Renal cortex interstitium (tissue), 11 donors: ENCODE data around the gene SLC25A10. TPM values are rescaled to one million over a fixed set of nuclear protein-coding genes. Genes with fewer than 3 reads are reported as not detected.

Experiments used
- DNase-seq, 11 donors: peaks; one replicate each; pipeline ENCODE4 v3.0.0-alpha.2; 2013; ENCODE audit warnings: low read depth in 9 of 11, low spot score in 4 of 11; ENCODE audit errors: extremely low read depth in 1 of 11
- polyA plus RNA-seq, 3 donors: library from polyadenylated mRNA; unstranded; fragments of 120-200 nt; gene quantifications; one replicate each; pipeline ENCODE4 v1.2.1, GENCODE V29; 2013; ENCODE audit not compliant: insufficient read length in 3 of 3

SLC25A10 gene
- polyA plus RNA-seq, 3 donors, result 11.5 to 19.3 (median 18.9) TPM

DNA sequence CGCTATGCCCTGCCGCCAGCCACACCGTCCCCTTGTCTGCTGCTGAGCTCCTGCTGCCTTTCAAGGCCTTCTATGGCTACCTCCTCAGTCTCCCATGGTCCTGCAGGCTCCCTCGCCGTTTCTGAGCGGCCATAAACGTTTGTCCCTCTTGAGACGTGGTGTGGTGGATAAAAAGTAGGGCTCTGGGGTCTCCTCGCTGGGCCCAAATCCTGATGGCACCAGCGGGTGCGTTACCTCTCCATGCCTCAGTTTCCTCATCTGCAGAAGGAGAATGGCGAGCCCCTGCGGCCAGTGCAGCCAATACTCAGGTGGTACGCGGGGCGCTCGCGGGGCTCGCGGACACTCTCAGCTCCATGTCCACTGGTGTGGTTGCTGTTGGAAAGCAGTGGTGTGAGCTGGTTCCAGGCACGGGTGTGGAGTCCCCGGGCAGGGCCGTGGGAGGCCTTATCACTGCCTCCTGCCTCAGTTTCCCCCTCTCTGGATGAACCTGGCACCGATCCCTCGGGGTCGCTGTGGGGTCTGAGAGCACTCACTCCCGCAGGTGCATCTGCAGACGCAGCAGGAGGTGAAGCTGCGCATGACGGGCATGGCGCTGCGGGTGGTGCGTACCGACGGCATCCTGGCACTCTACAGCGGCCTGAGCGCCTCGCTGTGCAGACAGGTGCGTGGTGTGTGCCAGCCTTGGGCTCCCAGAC is 2.5 kb downstream of the SLC25A10 start:
- DNase-seq, result no peak

DNA sequence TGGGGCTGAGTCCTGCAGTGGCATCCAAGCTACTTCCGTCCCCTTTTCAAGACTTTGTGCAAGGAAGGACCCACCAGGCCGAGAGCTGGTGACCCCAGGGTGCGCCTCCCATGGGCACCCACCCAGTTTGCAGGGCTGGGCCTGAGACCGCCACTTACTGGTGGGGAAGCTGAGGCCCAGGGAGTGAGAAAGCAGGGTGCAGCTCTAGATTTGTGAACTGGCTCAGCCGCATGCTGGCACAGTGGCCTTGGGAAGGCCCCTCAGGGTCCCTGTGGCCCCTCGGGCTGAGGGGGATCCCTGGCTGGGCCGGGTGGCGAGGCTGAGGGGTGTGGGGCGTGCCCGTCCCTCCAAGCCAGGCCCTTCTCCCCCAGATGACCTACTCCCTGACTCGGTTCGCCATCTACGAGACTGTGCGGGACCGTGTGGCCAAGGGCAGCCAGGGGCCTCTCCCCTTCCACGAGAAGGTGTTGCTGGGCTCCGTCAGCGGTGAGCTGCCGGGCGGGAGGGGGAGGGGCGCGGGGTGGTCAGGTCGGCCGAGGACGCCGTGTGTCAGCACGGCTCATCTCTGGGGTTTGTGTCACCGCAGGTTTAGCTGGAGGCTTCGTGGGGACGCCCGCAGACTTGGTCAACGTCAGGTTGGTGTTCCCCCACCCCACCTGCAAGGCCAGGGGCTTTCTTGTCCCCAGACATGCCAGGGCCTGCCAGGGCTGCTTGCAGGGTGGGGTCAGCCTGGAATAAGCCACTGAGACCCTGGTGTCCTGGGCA is 3.2 kb downstream of the SLC25A10 start:
- no peak for DNase-seq

DNA sequence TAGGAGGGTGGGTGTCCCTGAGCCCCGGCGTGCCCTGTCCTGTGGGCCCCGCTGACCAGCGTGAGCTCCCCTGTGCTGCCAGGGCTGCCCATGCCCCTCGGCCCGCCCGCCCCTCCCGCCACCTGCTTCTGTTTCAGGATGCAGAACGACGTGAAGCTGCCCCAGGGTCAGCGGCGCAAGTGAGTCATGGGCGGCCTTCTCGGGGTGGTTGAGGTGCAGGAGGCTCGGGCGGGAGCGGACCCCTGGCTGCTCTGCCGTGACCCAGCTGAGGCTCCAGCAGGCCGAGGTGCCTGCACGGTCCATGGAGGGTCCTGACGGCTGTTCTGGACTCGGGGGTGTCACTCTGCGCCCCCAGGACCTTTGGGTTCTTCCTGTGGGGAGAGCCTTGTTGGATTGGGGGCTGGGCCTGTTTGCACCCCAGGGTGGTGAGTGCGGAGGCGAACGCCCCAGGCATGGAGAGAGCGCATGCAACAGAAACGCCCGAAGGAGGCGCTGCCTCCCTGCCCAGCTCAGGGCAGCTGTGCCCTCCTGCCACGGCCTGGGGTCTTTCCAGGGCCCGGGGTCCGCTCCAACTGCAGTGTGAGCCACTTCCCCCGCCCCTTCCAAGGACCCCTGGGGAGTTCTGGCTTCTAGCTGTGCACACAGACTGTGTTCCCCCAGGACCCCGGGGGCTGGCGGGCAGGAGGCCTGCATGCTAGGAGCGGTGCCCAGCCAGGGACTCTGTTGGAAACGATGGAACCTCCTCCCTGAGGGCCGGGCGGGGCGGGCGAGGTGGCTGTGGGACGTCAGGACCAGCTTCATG is 4.0 kb downstream of the SLC25A10 start:
- no peak for DNase-seq

DNA sequence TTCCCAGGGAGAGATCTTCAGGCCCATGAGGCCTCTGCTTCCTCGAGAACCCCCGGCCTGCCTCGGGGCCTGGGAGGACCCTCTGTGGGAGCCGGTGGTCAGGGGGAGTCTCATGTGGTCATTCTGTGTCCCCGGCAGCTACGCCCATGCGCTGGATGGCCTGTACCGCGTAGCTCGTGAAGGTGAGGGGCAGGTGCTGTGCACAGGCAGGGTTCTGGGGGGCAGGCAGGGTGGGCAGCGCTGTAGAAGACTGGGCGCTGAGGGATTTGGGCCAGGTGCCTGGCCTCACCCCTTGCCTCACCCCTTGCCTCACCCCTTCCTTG is 4.6 kb downstream of the SLC25A10 start:
- DNase-seq, result no peak

DNA sequence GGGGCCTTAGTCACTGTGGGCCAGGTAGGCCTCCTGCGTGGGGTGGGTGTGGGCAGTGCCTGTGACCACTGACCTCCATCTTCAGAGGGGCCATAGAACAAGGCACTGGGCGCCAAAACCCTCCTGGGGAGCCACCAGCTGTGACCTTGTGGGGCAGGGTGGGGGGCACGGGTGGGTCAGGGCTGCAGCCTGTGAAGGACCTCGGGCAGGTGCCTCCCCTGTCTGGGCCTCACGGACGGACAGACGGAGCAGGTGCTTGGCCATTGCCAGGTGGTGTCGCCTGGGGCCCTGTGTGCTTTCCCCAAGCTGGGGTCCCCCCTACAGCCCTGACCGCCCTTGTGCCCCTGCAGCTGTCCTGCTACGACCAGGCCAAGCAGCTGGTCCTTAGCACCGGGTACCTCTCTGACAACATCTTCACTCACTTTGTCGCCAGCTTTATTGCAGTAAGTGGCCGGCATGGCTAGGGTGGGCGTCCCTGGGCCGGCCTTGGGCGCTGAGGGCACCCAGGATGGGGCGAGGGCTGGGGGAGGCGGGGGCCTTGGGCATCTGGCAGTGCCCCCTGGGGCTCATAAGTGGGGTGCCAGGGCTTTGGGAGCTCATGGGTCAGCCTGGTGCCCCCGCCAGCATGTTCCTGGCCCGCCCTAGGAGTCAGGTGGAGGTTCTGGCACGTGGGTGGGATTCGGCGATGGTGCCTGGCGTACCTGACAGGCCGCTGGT is 5.1 kb downstream of the SLC25A10 start:
- no peak for DNase-seq

DNA sequence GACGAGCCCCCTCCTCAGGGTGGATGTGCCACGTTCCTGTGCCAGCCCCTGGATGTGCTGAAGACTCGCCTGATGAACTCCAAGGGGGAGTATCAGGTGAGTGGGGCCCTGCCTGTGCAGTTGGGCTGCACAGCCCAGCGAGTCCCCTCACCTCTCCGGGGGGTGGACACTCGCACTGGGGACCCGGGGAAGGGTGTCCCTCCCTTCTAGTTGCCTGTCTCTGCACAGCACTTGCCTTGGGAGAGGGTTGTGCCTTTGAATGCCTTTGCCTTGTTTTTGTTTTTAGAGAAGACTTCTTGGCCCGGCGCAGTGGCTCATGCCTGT is 5.6 kb downstream of the SLC25A10 start:
- no peak for DNase-seq

DNA sequence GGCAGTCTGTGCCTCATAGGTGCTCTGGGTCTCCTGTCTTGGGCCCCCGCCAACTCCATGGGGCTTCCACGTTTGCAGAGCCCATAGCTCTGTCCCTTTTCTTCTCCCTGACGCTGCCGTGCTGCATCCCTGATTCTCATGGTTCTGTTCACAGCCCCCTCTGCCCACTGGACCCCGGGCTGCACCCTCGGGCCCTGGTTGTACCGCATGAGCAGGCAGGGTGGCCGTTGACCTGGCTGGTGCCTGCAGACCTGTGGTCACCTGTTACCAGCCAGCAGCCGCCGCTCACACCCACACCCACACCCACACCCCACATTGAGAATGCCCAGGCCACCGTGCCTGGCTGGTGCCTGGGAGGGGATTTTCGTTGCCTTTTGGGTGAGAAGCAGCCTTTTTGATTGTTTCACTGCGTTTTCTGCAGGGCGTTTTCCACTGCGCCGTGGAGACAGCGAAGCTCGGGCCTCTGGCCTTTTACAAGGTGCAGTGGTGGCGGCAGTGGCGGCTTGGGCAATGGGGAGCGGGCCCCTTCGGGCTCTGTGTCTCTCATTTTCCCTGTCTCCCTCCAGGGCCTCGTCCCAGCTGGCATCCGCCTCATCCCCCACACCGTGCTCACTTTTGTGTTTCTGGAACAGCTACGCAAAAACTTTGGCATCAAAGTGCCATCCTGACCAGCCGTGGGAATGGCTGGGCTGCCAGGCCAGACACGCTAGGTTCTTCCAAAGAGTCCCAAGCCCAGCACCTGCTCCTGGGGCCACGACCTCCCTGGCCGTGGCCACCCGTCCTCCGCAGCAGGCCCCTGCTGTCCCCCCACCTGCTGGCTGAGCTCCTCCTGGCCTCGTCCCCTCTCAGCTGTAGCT is 7.6 kb downstream of the SLC25A10 start:
- DNase-seq, result no peak

DNA sequence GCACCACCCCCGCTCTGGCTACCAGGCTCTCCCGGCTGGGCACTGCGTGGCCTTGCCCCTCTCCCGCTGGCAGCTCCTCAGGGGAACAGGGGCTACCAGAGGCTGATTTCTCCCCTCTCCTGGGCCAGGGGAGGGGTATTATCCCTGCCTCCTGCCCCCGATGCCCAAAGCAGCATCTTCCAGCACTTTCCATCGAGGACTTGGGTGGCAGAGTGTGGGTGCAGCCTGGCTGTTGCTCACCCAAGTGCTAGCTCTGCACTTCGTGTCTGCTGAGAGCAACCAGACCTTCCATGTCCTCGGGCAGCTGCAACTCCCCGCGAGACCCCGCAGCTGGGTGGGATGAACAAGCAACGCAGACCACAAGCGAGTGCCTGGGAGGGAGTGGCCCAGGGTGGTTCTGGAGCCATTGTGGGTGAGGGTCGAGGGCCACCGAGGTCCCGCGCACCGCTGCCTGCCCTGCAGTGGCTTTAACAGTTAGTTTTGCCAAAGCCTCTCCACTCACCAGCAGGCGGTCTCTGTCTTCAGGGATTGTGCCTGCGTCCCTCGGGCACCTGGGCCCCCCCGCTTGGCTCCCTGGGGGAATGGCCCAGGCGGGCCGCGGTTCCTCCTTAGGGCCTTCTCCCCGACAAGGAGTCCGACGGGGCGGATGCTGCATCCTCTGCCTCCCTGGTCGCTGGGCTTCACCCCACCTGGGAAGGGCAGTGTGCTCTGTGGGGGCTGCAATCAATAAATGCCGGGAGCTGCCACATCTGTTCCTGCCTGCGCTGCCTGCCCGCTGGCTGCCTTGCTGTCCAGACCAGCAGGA is 8.4 kb downstream of the SLC25A10 start:
- no peak for DNase-seq

DNA sequence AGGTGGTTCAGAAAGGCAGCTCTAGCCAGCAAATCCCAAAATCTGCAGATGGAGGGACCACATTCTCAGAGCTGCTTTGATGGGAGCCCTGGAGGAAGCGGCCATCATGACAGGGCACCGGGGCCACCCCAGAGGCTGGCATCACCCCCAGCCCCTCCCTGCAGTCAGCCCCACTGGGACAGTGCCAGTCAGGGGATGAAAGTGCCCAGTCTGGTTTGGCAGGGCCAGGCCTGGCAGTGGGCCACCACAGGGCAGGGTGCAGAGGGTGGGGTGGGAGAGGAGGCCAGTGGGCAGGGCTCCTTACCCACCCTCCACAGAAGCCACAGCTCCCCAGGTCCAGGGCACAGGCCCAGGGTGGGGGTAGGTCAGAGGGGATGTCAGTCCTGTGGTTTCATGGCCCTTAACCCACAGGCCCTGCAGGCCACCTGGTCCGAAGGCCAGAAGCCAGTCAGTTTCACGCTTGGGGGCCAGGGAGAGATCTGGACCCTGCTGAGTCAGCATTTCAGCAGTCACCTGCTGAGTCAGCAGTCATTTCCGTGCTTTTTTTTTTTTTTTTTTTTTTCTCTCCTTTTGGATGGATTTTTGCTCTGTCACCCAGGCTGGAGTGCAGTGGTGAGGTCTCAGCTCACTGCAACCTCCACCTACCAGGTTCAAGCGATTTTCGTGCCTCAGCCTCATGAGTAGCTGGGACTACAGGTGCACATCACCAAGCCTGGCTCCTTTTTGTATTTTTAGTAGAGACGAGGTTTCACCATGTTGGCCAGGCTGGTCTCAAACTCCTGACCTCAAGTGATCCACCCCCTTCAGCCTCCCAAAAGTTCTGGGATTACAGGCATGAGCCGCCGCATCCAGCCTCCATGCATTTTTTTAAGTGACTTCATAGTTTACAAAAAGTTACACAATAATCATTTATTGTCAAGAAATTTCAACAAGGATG is 10.4 kb downstream of the SLC25A10 start:
- DNase-seq, result no peak

DNA sequence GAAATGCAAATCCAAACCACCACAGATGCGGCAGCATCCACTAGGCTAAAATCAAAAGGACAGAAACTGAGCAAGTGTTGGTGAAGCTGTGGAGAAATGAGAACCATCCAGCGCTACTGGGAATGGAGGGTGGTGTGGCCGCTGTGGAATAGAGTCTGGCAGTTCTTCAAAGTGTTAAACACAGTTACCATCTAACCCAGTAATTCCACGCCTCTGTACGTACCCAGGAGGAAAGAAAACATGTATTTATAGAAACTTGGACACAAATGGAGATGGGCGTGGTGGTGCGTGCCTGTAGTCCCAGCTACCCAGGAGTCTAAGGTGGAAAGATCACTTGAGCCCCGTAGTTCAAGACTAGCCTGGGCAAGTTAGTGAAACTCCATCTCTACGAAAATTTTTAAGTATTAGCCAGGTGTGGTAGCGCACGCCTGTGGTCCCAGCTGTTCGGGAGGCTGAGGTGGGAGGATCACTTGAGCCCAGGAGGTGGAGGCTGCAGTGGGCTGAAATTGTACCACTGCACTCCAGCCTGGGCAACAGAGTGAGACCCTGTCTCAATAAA is 11.6 kb downstream of the SLC25A10 start:
- no peak for DNase-seq

DNA sequence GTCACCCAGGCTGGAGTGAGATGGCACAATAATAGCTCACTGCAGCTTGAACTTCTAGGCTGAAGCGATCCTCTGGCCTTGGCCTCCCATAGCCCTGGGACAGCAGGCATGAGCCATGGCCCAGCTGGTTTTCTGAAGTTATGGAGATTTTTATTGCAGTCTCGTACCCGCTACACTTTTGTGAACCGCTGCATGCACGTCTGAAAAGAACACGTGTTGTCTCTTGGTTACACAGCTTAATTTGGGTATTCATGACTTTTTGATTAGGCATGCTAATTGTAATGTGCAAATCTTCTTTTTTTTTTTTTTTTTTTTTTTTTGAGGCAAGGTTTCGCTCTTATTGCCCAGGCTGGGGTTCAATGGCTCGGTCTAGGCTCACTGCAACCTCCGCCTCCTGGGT is 13.4 kb downstream of the SLC25A10 start:
- no peak for DNase-seq

DNA sequence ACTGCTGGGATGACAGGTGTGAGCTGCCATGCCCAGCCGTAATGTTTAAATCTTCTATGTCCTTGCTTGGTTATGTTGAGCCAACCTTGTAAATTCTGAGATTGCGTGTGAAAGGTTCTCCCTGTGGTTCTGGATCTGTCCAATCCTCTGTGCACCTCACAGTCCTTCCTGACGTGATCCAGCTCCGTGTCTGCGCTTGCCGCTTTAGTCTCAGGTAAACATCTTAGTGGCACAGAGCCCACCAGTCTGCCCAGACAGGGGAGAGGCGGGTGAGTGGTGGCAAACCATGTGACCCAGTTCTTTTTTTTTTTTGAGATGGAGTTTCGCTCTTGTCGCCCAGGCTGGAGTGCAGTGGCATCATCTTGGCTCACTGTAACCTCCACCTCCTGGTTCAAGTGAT is 13.9 kb downstream of the SLC25A10 start:
- DNase-seq, result no peak

DNA sequence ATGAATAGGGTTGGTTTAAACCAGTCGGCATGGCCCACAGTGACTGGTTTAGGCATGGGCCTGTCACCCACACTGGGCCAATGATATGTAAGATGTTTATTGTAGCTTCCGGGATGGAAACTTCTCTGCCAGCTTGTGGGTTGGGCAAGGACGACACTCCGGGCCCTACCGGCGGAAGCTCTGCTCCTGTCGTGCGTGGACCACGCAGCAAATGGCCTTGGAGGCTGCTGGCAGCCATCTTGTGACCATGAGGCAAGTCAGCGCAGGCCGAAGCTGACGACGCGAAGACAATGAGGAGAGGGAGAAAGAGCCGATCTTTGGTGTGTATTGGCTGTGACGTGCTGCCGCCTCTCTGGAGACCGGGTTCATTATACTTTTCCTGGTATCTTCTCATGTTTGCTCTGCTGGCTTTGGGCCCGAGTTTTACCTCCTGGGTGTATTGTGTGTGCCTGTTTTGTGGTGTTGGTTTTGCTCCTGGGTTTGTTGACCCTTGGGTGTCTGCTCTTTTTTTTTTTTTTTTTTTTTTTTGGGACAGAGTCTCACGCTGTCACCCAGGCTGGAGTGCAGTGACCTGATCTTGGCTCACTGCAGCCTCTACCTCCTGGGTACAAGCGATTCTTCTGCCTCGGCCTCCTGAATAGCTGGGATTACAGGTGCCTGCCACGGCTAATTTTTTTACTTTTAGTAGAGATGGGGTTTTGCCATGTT is 15.4 kb downstream of the SLC25A10 start:
- DNase-seq, result no peak

DNA sequence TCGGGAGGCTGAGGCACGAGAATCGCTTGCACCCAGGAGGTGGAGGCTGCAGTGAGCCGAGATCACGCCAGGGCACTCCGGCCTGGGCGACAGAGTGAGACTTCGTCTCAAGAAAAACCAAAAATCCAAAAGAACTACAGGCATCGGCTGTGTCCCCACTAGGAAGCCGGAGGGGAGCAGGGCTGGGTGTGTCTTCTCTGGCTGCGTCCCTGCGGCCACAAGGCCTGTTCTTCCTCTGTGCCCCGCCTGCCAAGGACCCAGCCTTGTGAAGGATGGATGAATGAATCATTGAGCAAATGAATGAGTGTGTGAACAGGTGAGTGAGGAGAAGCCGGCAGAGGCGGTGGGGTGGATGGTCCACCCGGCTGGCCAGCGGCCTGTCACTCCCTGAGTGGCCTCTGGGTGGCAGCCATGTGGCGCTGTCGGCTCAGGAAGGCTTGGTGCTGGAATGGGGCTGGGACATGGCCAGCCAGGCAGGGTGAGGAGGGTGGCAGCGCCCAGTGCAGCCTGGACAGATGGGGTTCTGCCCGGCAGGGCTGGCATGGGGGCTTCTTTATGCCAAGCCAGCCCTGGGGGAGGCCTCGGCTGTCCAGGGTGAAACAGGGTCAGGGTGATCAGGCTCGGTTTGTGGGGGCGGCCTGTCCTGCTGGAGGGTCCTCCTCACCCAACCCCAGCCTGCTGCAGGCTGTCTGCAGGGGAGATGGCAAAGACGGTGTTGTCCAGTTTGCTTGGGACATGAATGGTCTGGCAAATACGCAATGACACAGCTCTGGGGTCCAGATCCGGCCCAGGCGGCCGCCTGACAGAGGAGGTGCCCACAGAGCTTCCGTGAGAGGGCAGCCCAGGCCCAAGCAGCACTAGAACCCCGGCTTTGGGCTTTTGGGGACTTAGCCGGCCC is 21.7 kb downstream of the SLC25A10 start:
- DNase-seq, result peak in 2 of 11 donors; percentile 49
